ENCODE results near the gene RPLP2.

Gene RPLP2

DNA sequence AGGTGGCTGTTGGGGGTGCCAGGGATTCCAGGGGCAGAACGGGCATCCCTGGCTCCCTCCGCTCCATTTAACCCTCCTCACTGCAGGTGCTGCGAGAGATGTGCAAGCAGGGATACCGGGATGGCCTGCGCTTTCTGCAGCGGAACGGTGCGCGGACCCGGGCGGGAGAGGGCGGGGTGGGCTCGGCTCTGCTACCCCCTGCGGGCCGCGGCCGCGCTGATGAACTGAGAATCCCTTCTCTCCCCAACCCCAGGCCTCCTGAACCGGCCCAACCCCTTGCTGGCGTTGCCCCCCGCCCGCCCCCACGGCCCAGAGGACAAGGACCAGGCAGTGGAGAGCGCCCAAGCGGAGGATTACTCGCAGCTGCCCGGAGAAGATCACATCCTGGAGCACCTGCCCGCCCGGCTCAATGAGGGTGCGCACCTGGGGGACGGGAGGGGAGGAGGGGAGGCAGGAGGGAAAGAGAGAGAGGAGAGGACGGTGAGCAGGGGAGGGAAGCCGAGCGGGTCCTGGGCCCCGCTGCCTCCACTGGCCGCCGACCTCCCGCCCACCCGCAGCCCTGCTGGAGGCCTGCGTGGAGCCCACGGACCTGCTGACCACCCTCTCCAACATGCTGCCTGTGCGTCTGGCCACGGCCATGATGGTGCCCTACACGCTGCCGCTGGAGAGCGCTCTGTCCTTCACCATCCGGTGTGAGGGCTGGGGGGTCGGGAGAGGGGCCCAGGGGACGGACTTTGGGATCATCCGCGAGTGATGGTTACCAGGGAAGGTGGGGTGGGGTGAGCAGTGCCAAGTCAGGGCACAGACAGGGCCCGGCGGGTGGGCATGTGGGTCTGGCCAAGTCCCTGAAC lies 13.9 kb downstream of the RPLP2 start:
- DNase-seq (ENCODE audit: low read depth in 3 of 3), result no peak

DNA sequence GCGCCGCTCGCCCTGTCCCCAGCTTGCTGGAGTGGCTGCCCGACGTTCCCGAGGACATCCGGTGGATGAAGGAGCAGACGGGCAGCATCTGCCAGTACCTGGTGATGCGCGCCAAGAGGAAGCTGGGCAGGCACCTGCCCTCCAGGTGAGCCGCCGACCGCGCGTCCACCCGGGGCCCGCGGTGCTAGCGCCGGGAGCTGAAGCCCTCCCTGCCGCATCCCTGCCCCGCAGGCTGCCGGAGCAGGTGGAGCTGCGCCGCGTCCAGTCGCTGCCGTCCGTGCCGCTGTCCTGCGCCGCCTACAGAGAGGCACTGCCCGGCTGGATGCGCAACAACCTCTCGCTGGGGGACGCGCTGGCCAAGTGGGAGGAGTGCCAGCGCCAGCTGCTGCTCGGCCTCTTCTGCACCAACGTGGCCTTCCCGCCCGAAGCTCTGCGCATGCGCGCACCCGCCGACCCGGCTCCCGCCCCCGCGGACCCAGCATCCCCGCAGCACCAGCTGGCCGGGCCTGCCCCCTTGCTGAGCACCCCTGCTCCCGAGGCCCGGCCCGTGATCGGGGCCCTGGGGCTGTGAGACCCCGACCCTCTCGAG lies 14.6 kb downstream of the RPLP2 start:
- no peak for DNase-seq (ENCODE audit: low read depth in 3 of 3)

DNA sequence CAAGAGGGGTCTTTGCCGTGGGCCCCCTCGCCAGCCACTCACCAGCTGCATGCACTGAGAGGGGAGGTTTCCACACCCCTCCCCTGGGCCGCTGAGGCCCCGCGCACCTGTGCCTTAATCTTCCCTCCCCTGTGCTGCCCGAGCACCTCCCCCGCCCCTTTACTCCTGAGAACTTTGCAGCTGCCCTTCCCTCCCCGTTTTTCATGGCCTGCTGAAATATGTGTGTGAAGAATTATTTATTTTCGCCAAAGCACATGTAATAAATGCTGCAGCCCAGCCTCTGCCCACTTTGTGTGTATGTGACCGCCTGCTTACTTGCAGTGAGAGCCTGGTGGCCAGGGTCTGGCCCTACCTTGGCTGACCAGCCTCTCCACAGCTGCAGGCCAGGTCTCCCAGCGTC lies 15.2 kb downstream of the RPLP2 start:
- no peak for DNase-seq (ENCODE audit: low read depth in 3 of 3)

DNA sequence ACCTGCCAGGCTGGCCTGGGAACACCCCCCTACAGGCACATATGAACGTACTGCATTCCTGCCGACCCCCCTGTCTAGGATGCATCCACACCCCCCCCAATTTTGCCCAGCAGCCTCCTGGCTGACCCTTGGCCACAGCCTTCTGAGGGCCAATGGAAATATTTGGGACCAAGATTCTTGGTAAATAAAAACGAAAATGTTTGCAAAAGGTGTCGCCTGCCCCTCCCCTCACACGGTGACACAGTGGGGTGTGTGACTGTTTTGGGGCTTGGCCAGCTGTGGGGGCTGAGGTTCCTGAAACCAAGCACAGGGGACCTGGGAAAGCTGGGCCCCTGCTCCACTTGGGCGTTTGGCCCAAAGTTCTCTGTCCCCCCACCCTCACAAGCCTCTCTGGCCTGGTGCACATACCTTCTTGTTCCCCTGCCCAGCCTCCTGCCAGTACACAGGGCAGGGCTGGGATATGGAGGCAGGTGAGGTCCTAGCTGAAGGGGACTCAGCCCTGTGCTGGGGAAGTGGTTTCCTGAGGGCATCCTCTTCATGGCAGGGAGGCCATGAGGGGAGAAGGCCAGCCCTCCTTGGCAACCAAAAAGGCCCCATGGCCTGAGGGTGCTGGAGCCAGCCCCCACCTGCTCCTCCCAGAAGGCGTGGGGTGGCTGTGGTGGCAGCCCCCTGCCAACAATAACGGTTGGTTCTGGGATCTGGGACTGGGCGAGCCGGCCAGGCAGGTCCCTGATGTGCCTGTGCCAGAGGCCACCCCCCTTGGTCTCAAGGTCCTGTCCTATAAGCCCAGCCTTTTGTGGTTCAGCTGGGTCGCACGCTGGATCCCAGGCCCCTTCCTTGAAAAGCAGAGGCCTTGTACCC lies 15.8 kb downstream of the RPLP2 start:
- DNase-seq (ENCODE audit: low read depth in 3 of 3), result no peak

DNA sequence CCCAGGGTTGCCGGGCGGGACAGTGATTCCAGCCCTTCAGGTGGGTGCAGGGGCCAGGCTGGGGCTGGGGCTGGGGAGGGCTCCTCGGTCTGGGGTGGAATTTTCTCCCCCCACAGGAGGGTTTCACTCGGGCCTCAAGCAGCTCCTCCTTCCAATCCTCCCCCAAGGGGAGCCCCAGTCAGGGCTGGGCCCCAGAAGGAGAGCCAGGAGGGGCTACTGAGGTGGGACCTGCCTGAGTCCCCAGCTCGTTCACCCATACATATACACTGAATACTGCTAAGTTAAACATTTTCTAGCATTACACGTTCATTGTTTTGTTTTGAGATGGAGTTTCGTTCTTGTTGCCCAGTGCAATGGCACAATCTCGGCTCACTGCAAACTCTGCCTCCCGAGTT lies 16.5 kb downstream of the RPLP2 start:
- DNase-seq (ENCODE audit: low read depth in 3 of 3), result no peak

DNA sequence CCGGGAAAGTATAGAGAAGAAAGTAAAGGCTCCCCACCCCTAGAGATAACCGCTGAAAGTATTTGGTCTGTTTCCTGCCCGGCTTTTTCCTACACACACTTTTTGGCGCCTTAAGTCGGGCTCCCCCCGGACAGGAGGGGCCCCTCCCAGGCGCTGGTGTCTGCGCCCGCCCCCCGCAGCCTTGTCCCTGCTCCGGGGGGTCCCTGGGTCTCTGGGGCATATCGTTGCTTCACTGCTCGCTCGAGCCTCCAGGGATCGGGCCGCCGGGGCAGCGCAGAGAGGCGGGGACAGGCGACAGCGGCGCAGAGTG lies 17.0 kb downstream of the RPLP2 start:
- DNase-seq (ENCODE audit: low read depth in 3 of 3), result no peak

DNA sequence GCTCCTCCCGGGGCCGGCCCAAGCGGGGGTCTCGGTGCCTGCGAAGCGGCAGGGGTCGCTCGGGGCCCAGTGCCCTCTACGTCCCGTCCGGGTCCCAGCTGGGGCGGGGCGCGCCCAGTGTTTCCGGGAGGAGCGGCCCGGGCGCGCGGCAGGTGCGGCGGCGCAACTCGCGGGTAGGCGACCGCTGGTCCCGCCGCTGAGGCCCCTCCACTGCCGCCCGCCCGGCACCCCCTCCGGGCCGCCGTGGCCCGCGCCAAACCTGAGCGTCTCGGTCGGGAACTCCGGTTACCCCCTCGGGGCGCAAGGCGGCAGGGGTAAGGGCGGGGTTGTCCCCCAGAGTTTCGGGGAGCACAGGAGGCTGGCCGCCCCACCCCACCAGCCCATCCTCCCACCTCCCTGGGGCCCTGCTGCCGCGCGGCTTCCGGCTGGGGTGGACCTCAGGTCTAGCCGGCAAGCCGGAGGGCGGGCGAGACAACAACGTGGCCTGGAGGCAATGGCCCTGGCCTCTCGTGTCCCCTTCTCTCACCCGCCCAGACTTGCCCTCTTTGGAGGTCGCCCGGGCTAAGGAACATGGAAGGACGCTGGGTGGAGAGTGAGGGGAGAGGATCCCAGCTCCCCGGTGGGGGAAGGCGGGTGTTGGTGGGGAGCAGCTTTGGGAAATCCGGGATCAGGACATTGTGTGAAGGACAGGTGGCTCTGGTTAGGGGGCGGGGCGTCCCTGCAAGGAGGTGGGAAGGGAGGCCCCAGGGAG lies 17.6 kb downstream of the RPLP2 start:
- no peak for DNase-seq (ENCODE audit: low read depth in 3 of 3)

DNA sequence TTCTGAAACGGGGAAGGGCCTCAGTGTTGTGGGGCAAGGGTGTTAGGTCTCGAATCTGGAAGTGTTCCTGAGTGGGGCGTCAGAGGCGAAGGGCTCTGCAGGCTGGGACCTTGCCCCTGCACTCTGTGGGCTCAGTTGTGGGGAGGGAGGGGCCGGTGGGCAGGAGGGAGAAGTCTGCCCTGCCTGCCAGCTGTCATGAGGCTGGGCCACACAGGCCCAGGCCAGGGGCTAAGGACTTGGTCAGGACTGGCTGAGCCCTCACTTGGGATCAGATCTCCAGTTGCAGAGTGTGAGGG lies 18.1 kb downstream of the RPLP2 start, which contains the start of gene CRACR2B:
TSS of gene CRACR2B (plus strand) at position 23 of the 296 bp plus-strand sequence. CDS start 689 bp downstream, outside the sequence.
- no peak for DNase-seq (ENCODE audit: low read depth in 3 of 3)

DNA sequence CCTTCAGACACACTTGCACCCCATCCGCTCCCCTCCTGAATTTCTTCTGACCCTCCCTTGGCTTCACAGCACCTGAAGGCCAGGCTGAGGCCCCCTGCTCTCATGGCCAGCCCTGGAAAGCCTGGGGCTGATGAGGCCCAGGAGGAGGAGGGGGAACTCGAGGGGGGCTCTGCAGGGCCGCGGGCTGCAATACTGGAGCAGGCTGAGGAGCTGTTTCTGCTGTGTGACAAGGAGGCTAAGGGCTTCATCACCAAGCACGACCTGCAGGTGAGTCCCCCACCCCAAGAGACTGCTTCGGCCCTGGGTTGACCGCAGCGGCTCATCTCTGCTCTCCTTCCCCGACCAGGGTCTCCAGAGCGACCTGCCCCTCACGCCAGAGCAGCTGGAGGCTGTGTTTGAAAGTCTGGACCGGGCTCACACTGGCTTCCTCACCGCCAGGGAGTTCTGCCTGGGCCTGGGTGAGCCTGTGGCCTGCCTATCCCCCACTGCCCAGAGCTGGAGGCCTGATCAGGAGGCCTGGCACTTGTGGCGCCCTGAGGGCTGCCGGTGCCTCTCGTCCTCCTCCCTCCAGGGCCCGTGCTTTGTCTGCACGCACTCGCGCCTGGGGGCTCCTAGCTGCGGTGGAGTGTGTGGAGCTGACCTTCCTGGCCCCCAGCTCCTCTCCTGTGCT lies 18.9 kb downstream of the RPLP2 start:
- no peak for DNase-seq (ENCODE audit: low read depth in 3 of 3)

DNA sequence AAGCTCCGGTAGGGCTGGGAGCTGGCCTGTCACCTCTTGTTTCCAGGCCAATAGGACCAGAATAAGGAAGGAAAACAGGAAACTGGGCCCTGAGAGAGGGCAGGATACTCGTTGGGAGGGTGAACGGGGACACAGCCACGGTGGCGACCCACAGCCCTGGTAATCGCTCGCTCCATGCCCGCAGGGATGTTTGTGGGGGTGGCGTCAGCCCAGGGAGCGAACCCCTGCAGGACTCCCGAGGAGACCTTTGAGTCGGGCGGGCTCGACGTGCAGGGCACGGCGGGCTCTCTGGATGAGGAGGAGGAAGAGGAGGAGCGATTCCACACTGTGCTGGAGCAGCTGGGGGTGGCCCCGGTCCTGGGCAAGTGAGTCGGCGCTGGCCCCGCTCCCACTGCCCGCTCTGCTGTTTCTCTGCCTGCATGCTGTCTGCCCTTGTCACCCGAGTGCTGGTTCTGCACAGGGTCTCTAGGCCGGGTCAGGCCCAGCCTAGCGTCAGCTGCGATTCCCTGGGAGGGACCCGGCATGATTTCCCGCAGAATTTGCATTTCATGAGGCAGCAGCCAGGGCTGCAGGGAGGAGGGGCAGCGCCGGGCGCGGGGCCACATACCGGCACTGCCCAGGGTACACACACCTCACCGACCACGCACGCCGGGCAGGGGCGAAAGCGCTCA lies 19.5 kb downstream of the RPLP2 start:
- no peak for DNase-seq (ENCODE audit: low read depth in 3 of 3)

DNA sequence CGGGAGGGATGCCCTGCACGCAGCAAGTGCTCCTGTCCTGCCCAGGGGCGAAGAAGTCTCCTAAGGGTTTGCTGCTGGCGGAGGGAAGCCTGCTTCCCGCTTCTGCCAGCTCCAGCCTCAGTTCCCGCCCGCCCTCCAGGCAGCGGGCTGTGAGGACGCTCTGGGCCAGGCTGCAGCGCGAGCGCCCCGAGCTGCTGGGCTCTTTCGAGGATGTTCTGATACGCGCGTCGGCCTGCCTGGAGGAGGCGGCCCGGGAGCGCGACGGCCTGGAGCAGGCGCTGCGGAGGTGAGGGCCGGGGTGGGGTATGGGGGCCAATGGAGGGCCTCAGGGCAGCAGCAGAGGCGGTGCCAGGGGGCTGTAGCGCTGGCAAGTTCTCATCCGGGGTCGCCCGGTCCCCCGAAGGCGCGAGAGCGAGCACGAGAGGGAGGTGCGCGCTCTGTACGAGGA lies 20.1 kb downstream of the RPLP2 start:
- no peak for DNase-seq (ENCODE audit: low read depth in 3 of 3)

DNA sequence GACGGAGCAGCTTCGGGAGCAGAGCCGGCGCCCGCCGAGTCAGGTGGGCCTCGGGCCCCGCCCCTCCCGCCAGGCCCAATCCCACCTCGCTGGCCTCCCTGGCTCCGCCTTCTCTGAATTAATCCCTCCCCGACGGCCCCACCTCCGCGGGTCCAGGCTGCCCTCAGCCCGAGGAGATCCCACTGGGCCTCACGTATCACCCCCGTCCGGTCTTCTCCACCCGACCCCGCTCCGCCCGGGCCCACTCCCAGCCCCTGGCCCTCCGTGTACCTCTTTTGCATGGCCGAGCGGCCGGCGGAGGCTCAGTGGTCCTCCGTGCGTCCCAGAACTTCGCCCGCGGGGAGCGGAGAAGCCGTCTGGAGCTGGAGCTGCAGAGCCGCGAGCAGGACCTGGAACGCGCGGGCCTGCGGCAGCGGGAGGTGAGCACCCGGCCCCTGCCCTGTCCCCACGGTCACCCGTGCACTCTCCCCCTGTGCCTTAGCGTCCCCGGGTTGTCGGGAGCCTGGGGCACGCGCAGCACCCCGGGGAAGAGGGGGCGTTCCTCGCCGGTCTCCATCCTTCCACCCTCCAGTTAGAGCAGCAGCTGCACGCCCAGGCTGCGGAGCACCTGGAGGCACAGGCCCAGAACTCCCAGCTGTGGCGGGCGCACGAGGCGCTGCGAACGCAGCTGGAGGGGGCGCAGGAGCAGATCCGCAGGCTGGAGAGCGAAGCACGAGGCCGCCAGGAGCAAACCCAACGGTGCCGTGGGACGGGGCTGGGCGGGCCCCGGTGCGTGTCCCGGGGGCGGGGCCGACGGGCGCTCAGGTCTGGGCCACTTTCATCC lies 20.7 kb downstream of the RPLP2 start:
- DNase-seq (ENCODE audit: low read depth in 3 of 3), result peak in 1 of 3 experiments; percentile 66

DNA sequence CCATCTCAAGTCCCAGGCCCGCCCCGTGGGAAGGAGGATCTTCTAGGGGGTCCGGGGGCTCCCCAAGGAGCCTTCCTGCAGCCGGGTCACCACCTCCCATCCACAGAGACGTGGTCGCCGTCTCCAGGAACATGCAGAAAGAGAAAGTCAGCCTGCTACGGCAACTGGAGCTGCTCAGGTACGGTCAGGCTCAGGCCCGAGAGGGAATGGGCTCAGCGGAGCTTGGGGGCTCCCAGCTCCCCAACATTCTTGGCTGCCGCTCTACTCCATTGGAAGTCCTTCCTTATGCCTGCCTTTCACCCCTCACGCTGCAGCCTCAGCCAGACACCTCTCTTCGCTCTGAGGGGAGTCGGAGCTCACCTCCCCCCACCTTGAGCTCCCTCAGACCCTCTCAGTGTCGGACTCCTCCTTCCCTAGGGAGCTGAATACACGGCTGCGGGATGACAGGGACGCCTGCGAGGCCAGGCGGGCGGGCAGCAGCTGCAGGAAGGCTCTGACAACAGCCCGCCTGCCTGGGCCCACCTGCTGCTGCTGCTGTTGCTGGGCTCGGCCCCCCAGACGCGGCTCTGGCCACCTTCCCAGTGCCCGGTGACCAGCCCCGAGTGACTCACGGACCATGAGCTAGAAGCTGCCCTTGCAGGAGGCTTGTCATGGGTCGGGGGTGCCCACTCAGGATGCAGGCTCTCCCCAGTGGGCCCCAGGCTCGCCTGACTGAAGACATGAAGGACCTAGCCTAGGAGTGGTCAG lies 21.5 kb downstream of the RPLP2 start:
- DNase-seq (ENCODE audit: low read depth in 3 of 3), result no peak

DNA sequence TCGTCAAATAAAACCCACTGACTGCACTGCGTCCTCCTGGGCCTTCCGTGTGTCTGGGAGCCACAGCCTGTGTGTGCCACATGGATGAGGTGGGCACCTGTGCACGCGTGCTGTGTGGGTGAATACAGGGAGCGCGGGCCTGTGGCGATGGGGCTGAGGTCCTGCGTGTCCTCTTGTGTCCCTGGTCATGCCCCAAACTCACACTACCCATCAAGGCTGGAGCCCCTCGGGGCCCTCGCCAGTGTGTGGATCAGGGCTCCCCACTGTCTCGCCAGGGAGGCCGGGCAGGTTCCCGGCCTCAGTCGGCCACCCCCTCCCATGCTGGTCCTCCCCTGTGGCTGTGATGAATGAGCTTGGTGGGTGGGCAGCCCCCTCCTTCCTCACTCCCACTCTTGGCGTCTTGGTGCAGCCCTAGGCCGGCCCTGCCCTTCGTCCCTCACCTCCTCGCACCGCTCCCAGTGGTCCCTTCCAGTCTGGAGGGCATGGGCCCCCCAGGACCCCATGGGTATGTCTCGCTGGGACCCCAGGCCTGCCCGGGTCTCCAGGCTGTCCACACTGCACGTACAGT lies 22.3 kb downstream of the RPLP2 start:
- DNase-seq (ENCODE audit: low read depth in 3 of 3), result no peak

DNA sequence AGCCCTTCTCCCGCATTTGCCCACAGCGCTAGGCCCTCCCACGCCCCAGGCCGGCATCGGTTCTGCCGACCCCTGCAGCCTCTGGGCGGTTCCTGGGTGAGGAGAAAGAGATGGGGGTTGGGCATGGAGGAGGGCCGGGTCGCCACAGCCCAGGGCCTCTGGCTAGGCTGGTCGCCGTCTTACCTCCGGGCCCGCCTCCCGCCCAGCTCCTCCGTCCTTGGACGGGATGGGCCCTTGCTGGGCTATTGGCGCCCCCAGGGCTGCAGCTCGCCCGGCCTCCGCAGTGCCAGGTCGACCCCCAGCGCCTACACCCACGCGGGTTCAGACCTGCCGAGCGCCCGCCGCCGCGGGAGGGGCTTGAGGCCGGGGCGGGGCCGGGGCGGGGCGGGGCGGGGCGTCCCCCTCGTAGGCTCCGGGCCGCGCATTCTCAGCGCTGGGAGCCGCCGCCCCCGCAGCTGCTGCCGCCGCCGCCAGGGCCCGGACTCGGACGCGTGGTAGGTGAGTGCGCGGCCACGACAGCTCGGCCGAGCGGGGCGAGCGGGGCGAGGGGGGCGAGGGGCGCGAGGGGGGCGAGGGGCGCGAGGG lies 22.9 kb downstream of the RPLP2 start, which contains the start of gene CD151:
TSS of gene CD151 (plus strand) at position 424 of the 585 bp plus-strand sequence. CDS start 3,118 bp downstream, outside the sequence.
- DNase-seq (ENCODE audit: low read depth in 3 of 3), result peak in 1 of 3 experiments; percentile 59

DNA sequence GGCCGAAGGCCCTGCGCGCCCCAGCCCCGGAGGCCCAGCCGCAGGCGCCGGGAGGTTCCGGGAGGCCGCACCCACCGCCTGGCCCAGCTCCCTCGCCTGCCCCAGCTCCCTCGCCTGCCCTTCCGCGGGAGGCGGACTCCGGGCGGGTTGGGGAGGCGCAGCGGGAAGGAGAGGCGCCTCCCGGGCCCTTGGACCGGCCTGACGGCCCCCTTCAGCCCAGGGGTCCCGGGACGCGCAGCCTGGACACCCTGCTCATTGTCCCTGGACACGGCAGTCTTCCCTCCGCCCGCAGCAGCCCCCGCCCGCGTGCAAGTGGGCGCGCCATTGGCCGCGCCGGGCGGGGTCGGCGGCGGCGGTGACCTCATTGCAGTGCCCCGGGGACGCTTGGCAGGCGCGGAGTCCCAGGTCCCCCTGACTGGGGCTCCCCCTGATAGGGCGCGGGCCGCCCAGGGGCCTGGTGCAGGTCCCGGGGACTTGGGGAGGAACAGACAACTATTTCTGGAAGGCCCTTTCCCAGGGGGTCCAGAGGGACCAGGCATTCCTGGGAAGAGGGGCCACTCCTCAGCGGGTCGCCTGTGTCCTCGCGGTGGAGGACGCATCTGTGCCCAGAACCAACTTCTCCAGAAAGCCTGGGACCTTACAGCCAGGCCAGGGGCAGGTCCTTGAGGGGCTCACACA lies 23.5 kb downstream of the RPLP2 start:
- DNase-seq (ENCODE audit: low read depth in 3 of 3), result no peak

DNA sequence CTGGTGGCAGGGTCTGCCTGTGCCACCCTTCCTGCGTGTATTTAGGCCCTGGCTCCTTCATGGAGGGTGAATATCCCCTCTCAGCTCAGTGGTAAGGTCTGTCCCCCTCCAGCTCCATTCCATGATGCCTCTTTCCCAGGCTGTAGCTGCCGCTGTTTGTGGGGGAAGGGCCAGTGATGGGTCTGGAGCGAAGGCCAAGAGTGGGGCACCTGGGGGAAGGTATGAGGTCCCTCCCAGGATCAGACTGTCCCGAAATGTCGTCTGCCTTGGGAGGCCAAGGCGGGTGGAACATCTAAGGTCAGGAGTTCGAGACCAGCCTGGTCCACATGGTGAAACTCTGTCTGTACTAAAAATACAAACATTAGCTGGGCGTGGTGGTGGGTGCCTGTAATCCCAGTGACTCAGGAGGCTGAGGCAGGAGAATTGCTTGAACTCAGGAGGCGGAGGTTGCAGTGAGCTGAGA lies 24.1 kb downstream of the RPLP2 start:
- no peak for DNase-seq (ENCODE audit: low read depth in 3 of 3)
